ENCODE measurements around the gene RNF38.

- TF ChIP-seq POLR2A (IDR thresholded peaks at IDR 0.05) (no peak), EP300 (IDR thresholded peaks at IDR 0.05) (no peak), POLR2AphosphoS5 (IDR thresholded peaks at IDR 0.05) (no peak), CTCF (IDR thresholded peaks at IDR 0.05) (no peak)
These were observed 45.8 kb upstream of the RNF38 start for GRCh38 chr9:36445800-36446361.
